HG02852 (cell line): Measurements from ENCODE around the gene FBXW12.
"Not testable (repeated sequence)": the region's sequence is repeated elsewhere in the genome, so short reads cannot be mapped to it uniquely, and the experiment has no call there.

ENCODE experiments used
- ATAC-seq: cut with Tn5 transposase; IDR thresholded peaks from one replicate; pipeline ENCODE4 v1.9.1; 2021; ENCODE audit warnings: mild to moderate bottlenecking, moderate library complexity; ENCODE audit not compliant: unreplicated experiment

Gene FBXW12, protein sequence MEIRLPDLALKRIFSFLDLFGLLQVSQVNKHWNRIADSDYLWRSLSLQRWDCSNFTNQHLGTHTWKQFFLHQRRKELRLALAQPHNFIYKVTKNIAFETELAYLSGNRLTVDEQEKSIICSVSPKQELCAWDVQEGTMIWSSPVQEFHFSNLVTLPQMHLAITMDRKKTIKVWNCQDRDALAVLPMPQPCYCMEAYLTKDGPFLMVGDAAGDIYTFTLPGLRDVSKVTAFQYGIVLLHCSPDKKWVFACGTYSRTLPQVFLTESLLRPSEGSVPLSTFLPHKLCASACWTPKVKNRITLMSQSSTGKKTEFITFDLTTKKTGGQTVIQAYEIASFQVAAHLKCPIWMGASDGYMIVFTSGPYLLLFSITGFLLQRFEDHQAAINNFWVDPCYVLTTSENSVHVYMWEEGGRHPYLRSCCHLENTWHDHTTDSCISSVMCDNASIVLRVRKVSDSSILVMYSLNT

DNA sequence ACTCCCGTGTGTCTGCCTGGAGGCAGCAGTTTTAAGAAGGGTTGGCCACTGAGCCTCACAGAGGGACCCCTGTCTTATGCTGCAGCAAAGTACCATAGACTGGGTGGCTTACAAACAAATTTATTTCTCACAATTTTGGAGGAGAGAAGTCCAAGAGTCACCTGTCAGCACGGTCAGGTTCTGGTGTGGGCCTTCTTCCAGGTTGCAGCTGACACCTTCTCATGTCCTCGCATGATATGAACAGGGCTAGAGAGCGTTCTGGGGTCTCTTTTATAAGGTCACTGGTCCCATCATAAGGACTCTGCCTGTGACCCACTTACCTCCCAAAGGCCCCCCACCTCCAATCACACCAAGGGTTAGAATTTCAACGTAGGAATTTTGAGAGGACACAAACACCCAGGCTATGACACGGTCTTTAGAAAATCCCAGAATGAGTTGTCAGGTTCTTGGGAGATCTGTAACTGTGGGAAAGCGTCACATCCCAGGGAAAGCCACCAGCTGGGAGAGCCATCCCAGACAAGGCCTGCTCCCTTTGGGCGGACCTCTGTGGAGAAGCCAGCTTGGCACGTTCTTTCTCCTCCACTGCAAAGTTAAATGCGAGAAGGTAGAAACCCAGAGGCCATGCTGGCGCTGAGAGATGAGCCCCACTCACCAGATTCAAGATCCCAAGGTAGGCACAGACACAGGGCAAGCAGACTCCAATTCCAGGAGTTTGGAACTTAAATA, at the start of gene FBXW12:
FBXW12 (plus strand) TSS at position 569 of the 726 bp plus-strand sequence. CDS start 549 bp downstream, outside the sequence.
- ATAC-seq = no peak

DNA sequence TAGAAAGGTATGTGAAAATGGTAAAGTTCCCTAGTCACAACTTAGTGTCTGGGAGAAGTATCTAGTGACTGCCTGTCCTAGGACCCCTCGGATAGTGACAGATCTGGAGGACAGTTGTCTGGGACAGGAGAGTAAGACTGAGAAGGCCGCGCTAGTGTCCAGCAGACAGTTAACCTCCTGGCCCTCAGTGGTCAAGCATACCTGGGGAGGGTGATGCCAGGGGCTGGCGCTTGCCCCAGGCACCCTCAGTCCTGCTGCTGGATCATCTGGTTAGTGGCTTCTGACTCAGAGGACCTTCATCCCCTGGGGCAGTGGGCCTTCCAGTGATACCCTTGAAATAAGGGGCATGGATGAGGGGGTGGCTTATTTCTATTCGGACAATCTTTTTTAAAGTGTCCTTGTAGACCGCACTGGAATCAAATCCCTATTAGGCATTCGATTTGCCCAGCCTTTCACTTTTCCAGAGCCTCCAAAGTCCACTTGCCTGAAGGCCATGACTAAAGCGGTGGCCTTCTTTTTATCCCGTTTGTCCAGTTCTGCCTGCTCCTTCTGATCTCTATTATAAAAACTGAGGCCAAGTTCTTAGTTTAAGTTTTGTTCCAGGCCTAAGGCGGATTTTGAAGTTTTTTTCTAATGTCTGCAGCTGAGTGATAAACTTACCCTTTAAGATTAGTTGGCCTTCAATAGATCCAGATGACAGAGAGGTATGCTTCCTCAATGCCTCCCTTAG, 40.1 kb upstream of the FBXW12 start:
- not testable (repeated sequence) for ATAC-seq

DNA sequence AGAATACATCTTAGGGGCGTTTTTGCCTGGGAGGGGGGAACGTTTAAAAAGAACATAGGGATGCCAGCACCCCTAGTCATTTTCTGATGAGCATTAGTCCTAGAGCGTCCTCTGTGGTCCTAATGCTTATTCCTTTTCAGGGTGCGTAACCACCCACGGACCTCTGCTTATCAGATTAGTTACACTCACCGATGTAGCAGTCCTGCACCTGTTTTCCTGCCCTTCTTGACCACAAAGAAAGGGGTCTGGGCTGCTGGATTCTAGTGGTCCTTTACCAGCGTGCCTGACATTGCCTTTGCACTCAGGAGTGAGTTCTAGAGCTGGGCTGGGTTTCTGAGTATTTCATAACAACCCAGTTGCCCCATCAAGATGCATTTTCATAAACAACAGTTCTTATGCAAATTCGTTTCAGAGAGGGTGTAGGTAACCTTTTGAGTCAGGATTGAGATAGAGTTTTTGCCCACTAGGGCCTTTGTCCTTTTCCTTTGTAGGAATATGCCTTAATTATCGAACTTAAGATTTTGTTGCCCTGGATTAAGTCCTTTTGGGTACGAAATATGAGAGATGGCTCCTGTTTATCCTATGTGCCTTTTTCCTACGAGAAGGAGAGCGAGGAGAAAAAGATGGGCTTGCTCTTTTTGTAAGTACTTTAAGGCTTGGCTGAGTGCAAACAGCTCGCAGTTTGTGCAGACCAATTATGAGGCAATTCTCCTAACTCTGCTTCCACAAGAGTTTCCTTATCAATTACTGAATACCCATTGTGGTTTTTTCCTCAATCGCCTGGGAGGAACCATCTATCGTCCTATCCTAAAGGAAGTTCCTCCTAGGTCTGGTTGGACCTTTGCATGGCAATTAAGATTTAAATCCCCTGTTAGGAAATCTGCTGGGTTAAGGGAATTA, 38.4 kb upstream of the FBXW12 start, which contains the start of gene SPINK8:
SPINK8 (minus strand) TSS at position 316 of the 900 bp plus-strand sequence. CDS start 5,320 bp downstream, outside the sequence.
- not testable (repeated sequence) for ATAC-seq

DNA sequence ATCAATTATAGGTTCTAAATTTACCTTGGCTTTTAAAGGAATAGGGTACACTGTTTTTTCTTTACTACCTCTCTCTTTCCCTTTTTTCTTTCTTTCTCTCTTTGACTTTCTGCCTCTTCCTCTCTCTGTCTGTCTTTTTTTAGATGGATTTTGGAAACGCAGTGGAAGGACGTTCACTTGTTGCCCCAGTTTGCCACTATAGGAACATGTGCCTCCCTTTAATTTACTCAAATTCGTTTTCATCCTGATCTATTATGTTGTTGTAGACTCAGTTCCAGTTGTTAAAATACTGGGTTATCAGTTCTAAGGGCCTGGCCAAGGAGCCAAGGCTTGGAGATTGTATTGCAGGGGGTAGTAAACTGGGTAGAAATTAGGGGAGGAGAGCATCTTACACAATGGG, 37.4 kb upstream of the FBXW12 start:
- no peak for ATAC-seq

DNA sequence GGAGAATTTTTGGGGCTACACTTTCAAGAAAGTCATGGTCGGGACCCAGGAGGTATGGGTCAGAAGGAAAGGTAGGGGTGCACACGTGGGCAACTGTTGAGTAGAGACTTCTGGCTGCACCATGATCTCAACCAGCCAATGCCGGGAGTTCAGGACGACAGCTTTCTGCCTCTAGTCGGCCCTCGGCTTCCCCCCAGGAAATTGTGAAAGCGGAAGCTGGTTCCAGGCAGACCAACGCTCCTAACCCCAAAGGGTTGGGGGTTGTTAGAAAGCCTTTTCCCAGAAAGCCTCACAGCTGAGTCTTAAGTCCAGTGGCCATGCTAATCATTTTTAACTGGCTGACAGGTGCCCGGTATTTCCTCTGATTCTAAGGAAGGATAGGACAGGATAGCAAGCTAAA, 36.7 kb upstream of the FBXW12 start:
- ATAC-seq = not testable (repeated sequence)

DNA sequence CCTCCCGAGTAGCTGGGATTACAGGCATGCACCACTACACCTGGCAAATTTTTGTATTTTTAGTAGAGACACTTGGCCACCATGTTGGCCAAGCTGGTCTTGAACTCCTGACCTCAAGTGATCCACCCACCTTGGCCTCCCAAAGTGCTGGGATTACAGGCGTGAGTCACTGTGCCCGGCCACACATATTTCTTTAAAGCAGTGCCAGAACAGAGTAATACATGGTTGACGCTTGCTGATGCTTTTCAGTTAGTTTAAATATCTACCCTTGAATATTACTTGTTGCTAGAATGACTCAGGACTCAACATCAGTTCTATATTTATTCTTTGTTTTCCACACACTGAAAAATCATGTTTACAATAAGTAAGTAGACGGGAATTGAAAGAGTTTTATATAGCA, 34.5 kb upstream of the FBXW12 start:
- ATAC-seq = not testable (repeated sequence)

DNA sequence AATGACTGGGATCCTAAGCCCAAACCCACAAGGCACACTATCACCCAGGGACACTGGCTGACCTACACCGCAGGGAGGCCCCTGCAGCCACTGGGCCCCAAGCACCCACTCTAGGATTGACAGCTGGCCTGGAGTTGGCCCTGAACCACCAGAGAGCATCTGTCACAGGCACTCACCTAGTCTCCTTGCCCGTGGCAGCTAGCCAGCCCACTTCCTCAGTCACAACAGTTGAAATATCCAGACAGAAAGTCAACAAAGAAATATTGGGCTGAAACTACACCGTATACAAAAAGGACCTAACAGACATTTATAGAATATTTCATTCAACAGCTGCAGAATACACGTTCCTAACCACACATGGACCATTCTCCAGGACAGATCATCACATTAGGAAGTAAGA, 33.4 kb upstream of the FBXW12 start:
- ATAC-seq = no peak

DNA sequence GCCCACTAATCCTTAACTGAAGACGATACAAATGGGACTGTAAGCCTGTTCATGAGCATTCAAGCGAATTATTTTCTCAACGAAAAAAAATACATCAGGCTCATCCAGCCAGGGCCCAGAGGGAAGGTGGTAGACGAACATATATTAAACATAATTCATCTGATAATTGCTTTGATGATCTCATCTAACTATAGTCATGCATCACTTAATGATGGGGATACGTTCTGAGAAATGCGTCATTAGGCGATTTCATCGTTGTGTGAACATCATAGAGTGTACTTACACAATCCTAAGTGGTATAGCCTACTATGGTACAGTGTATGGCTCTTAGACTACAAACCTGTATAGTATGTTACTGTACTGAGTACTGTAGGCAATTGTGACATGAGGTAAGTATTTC, 28.6 kb upstream of the FBXW12 start:
- ATAC-seq = no peak

DNA sequence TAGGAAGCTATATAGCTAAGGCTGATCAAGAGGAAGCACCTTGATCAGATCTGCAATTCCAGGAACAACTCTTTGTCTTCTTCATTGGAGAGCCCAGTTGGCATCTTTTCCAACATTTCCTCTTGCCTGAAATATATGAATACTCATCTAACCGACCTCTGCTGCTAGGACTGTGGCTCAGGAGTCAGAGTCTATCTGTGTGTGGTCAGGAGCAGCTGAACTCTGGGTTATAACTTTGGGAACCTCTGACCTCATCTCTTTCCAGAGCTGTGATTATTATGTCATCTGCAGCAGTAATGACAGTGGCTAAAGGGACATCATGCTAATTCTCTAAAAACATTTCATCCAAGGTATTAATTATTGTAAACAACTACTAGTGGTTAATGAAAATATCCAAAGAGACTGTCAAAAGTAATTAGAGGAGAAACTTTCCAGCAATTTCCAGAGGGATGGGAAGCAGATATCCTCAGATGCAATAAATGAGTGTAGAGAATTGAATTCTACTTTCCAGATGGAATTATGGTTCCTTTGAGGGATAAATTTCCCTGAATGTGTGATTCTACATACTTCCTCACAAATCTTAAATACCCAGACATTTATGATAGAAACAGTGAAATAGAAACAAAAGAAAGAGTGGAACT, 27.0 kb upstream of the FBXW12 start:
- ATAC-seq = no peak

DNA sequence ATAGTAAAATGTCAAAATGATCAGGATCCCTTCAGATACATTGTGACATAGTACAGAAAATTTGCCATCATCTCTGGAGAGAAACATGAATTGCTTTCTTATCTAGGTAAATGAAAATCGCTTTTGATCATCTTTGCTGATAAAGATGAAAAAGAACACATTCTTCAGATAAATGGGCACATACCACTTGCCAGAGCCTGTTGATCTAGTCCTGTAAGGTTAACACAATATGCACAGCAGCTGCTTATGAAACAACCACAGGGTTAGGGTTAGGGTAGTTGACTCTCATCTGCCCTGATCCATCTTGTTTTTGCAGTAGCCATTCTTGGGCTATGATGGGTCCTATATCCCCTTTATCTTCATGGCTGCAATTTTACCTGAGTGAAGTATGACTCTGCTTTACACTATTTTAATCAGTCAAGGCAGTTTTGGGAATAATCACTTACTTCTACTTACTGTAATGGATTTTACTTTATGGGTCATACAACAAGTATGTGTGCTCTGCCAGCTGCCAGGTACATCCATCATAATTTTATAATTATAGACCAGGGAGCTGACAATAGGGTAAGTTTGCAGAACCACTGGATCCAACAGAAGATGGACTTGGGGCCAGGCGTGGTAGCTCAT, 26.0 kb upstream of the FBXW12 start:
- ATAC-seq = no peak

DNA sequence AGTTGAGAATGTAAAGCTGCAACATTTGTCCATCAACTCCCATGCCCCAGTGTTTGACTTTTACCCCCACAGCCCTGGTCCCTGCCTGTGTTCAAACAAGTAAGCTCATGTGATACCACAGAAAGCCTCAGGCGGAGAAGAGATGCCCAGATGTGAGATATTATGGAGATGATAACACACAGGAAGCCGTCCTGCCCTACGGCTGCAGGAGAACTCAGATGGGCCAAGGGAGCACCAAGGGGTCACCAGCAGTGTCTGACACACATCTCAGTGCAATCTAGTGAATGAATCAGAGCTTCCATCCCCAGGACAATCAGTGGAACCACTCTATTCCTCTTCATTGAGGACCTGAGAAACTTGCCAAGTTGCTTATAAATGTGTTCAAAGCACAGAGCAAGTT, 24.5 kb upstream of the FBXW12 start:
- ATAC-seq = no peak

DNA sequence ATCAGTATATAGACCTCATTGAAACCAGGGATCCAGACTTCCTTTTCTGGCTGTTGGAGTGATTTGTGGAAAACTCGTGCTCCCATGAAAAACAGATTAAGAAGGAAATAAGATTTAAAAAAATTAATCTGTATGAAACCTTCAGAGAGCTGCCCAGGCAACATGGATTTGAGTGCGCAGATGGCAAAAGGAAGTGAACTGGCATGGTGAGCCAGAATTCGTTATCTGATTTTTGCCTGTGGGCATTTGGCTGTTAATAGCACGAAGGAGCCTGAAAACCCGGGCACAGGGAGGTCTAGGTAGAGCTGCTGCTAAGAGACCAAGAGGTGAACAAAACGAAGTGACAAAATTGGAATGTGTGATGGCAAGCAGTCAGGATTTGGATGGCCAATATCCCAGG, 19.5 kb upstream of the FBXW12 start:
- ATAC-seq = no peak

DNA sequence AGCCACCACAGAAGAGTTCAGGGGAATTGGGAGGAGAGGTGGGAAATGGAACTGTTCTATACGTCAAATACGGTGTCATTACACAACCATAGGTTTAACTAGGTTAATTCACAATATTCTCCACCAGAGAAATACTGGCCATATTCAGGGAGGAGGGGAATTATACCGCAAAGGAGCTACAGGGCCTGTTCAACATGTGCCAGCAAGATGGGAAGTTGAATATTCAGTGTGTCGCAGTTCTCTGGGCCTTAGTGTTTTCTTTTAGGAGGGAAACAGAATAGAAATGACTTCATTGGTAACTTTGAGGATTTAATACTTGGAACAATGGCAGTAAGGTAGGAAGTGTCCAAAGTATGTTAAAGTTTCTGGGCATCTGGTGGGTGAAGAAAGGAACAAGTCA, 18.0 kb upstream of the FBXW12 start:
- no peak for ATAC-seq

DNA sequence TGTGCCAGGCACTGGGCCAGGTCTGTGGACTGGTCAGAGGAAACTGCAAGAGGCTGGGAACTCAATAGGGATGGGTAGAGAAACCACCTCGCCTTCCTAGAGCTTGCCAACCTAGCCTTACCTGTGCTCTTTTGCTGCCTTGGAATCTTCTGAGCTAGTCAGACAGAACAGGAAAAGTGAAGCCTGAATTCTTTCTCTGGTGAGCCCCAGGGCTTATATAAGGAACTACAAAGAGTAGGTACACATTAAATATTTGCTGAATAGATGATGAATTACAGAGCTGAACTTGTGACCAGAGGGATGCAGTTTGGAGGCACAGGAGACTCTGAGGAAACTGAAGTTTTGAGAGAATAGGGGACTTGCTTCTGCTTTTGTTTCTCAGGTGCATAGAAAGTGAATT, 15.6 kb upstream of the FBXW12 start:
- ATAC-seq = no peak

DNA sequence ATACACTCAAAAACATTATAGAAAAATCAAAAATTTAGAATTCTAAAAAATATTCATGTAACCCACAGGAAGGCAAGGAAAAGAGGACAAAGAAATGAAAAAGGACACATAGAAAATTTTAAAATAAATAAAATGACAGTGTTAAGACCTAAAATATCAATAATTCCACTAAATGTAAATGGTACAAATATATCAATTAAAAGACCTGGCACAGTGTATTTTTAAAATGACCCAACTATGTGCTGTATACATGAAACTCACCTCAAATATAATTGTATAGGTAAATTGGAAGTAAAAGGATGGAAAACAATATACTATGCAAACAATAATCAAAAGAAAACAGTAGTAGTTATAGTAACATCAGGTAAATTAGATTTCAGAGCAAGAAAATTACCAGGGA, 10.1 kb upstream of the FBXW12 start:
- ATAC-seq = no peak

DNA sequence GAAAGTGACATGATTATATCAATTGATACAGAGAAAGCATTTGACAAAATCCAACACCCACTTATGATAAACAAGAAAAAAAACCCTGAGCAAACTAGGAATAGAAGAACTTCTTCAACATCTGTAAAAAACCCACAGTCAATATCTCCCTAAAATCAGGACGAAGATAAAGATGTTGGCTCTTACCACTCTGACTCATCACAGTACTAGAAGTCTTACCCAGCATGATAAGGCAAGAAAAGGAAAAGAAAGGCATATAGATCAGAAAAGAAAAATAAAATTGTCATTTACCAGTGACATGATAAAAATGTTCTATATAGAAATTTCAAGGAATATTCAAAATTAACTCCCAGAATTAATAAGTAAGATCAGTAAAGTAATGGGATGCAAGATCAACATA, 7.2 kb upstream of the FBXW12 start:
- ATAC-seq = no peak

DNA sequence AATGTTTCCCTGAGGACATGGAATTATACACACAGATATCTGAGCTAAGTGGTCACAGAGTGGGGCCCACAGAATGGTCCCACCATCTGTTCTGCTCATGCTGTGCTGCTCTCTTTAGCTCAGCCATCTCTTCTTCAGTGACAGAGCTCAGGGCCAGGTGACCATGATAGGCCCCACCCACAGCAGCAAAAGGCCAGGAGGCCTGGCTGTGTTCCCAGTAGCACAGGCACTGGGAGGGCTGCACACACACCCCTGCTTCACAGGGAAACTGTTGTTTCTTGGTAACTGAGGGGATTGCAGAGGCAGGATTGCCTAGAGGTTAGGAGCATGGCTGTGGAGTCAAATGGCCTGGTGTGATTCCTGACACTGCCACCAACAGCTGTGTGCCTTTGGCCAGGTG, 4.8 kb upstream of the FBXW12 start:
- no peak for ATAC-seq

DNA sequence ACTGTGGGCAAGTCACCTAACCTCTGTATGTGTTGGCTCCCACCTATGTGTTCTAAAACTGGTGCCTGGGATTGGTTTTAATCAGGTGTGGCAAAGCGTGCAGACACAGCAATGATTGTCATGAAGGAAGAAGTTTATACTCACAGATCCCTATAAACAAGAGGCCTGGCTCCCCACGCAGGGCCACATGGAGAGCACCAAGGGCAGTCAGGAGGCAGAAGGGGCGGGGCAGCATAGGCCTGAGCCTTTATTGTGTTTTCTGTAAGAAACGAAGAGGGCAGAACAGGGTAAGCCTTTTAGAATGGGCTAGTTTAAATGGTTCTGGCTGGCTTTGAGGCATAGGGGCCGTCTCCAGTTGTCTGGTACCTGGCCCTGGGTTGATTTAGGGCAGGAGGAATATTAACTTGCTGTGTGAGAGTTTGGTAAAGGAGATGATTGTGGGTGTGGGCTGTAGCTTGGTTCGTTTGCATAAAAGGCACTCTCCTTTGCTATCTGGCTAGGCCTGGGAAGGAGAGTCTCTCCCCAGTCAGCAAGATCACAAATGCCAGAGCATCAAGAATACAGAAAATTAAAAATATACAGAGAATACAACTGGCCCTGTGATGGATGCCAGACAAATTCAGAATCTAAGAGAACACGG, 2.2 kb upstream of the FBXW12 start:
- ATAC-seq = no peak

DNA sequence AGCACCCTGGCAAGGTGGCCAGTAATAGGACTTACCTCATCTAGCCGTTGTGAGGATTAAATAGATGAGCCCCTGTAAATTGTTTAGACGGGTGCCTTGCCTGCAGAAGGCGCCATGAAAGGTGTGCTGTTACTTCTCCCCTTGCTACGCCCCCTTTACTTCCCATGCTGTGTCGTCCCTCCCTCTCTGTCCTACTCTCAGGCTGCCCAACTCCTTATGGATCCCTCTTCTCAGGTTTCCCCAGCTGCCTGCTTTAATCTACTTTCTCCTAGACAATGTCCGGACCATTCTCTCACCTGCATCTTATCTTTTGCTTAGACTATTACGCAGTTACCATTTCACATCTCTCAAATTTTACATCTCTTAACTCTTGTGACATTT, 1.7 kb upstream of the FBXW12 start:
- no peak for ATAC-seq
